Stomach (tissue), 9 donors: ENCODE measurements around the gene TRPM3. TPM values are rescaled to one million over a fixed set of nuclear protein-coding genes. Genes with fewer than 3 reads are reported as not detected.

ENCODE experiments used
- DNase-seq, 2 donors: peaks; one replicate each; pipeline versions ENCODE4 v3.0.0 to v3.0.0-alpha.2; 2013 to 2019
- H3K27ac ChIP-seq, 5 donors: fragments of 200-600 bp in 4 of 5; sonication (generic) in 4 of 5; one replicate each; pipeline ENCODE4 v1.5.1; 2013 to 2019; ENCODE audit warnings: mild to moderate bottlenecking in 1 of 5, moderate library complexity in 1 of 5
- H3K27me3 ChIP-seq, 3 donors: fragments of 200-600 bp; sonication (generic); one replicate each; pipeline ENCODE4 v1.5.1; 2017 to 2019; ENCODE audit warnings: mixed run types in 1 of 3
- H3K36me3 ChIP-seq, 4 donors: fragments of 200-600 bp; sonication (generic); 1 replicate in 3 of 4; 2 replicates in 1 of 4; pipeline ENCODE4 v1.5.1; 2016 to 2019
- H3K4me1 ChIP-seq, 4 donors: fragments of 200-600 bp; sonication (generic); one replicate each; pipeline ENCODE4 v1.5.1; 2016 to 2019
- H3K4me3 ChIP-seq, 4 donors: fragments of 200-600 bp; sonication (generic) in 3 of 4; one replicate each; pipeline ENCODE4 v1.5.1; 2016 to 2019; ENCODE audit warnings: mild to moderate bottlenecking in 1 of 4
- H3K9me3 ChIP-seq, 4 donors: fragments of 200-600 bp; sonication (generic); one replicate each; pipeline ENCODE4 v1.5.1; 2016 to 2019
- EP300 ChIP-seq: sonication (generic); formaldehyde crosslinking; IDR thresholded peaks from one replicate; pipeline ENCODE4 v1.6.1; 2017; ENCODE audit warnings: antibody characterized with exemption
- POLR2A ChIP-seq, 4 donors: fragments of 450-650 bp; IDR thresholded peaks; one replicate each; pipeline ENCODE4 v1.6.1; 2016; ENCODE audit warnings: antibody characterized with exemption in 4 of 4, control low read depth in 2 of 4, mild to moderate bottlenecking in 1 of 4, moderate library complexity in 1 of 4
- POLR2AphosphoS5 ChIP-seq, 3 donors: sonication (generic); formaldehyde crosslinking; IDR thresholded peaks; one replicate each; pipeline ENCODE4 v1.6.1; 2016; ENCODE audit warnings: antibody characterized with exemption in 3 of 3
- WGBS, 5 donors: extraction: QIAGEN DNeasy Blood & Tissue Kit in 3 of 5; methylation state at CpG; one replicate each; pipeline versions ENCODE4 v1.1.5 to v1.1.7; 2013 to 2018; 5-methylcytosine and 5-hydroxymethylcytosine counted together
- intact Hi-C: fragments of 100-400 bp; cut with DNase I; formaldehyde crosslinking; loops from one replicate; pipeline ENCODE4 v1.15.1; 2023; ENCODE audit warnings: low total_unique reads
- polyA plus RNA-seq, 3 donors: library from polyadenylated mRNA; stranded (reverse); fragments of 200-250 nt; gene quantifications; one replicate each; pipeline ENCODE4 v1.2.3, GENCODE V29; 2013
- total RNA-seq, 5 donors: library from RNA; depleted of rRNA; stranded (reverse); fragments of >200 nt; gene quantifications; one replicate each; pipeline versions ENCODE4 v1.1.0 to v1.2.3, GENCODE V29; 2014 to 2016
- TF ChIP-seq, protein P1 (sequence below), 7 experiments: fragments of 450-650 bp in 4 of 7; fragments of 200-600 bp in 3 of 7; sonication (generic) in 3 of 7; IDR thresholded peaks; one replicate each; pipeline ENCODE4 v1.5.1; 2016 to 2019; ENCODE audit warnings: antibody characterized with exemption in 7 of 7, control low read depth in 2 of 7, mild to moderate bottlenecking in 1 of 7
- donor health status: healthy with polysubstance abuse.
- donor health status: Bipolar disorder and iron deficiency.
- donor health status: healthy.

TRPM3 gene
- total and polyA plus RNA-seq, 8 donors: 0.03 to 6.2 (median 1.5) TPM

DNA sequence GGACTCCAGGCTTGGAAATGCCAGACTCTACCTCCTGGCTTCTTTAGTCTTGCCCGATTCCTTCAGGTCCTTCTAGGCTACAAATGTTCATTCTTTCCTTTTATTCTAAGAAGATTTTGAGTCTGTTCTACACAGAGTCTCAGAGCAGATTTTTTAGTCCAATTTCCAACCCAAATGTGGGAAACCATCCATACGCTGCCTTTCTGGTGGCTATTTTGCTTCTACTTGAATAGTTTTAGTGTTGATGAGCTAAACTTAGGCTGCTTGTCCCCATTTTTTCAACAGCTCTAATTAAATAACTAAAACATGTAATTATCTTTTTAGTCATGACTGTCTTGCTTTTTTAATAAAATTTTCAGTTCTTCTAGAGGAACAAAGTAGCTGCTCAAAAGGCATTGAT lies 594.5 kb downstream of the TRPM3 start:
- Histone ChIP-seq H3K9me3 (peaks cover 0 to 4% (median 0%) of the 10 kb centered on the region in 4 donors), H3K4me1 (no peaks in the 10 kb centered on the region), H3K27ac (no peak overlapping the region), H3K4me3 (no peak overlapping the region), H3K36me3 (no peaks in the 10 kb centered on the region), H3K27me3 (no peaks in the 10 kb centered on the region)
- WGBS, 5 donors: 91 to 100% (median 93%) methylated on average over 2 of the region's 2 CpGs
- DNase-seq: no peak
- TF ChIP-seq, protein P1, sequence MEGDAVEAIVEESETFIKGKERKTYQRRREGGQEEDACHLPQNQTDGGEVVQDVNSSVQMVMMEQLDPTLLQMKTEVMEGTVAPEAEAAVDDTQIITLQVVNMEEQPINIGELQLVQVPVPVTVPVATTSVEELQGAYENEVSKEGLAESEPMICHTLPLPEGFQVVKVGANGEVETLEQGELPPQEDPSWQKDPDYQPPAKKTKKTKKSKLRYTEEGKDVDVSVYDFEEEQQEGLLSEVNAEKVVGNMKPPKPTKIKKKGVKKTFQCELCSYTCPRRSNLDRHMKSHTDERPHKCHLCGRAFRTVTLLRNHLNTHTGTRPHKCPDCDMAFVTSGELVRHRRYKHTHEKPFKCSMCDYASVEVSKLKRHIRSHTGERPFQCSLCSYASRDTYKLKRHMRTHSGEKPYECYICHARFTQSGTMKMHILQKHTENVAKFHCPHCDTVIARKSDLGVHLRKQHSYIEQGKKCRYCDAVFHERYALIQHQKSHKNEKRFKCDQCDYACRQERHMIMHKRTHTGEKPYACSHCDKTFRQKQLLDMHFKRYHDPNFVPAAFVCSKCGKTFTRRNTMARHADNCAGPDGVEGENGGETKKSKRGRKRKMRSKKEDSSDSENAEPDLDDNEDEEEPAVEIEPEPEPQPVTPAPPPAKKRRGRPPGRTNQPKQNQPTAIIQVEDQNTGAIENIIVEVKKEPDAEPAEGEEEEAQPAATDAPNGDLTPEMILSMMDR (IDR thresholded peaks at IDR 0.05): no peak
- no peak for TF ChIP-seq POLR2AphosphoS5 (IDR thresholded peaks at IDR 0.05)
- TF ChIP-seq EP300: no peak
- no peak for TF ChIP-seq POLR2A (IDR thresholded peaks at IDR 0.05)
- intact Hi-C loops: no loop called here

DNA sequence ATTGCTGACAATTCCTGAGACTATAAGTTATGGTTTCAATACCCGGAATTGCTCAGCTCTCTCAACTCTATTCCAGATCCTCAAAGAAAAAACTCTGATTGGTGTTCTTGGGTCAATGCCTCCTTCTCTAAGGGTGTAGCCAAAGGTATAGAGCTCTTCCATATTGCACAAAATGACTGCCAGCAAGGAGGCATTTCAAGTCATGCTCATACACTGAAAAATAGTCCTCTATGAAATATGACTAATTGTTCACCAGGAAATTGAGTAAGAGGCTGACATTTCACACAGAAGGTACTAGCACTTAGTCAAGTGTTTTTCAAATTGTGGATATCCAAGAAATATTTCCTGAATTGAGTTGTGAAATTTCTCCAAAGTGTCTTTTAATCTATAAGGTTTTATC lies 595.9 kb downstream of the TRPM3 start:
- TF ChIP-seq EP300: no peak
- TF ChIP-seq, protein P1 (IDR thresholded peaks at IDR 0.05): no peak
- no peak for TF ChIP-seq POLR2A (IDR thresholded peaks at IDR 0.05)
- TF ChIP-seq POLR2AphosphoS5 (IDR thresholded peaks at IDR 0.05): no peak
- no peaks in the 10 kb centered on the region for H3K4me1 ChIP-seq
- no peak overlapping the region for H3K4me3 ChIP-seq
- DNase-seq: no peak
- no peaks in the 10 kb centered on the region for H3K27me3 ChIP-seq
- peaks cover 0 to 4% (median 0%) of the 10 kb centered on the region in 4 donors for H3K9me3 ChIP-seq
- WGBS, 5 donors: 83 to 100% (median 91%) methylated on average over 1 of the region's 1 CpG
- intact Hi-C loops: no loop called here
- no peak overlapping the region for H3K27ac ChIP-seq
- H3K36me3 ChIP-seq: no peaks in the 10 kb centered on the region

DNA sequence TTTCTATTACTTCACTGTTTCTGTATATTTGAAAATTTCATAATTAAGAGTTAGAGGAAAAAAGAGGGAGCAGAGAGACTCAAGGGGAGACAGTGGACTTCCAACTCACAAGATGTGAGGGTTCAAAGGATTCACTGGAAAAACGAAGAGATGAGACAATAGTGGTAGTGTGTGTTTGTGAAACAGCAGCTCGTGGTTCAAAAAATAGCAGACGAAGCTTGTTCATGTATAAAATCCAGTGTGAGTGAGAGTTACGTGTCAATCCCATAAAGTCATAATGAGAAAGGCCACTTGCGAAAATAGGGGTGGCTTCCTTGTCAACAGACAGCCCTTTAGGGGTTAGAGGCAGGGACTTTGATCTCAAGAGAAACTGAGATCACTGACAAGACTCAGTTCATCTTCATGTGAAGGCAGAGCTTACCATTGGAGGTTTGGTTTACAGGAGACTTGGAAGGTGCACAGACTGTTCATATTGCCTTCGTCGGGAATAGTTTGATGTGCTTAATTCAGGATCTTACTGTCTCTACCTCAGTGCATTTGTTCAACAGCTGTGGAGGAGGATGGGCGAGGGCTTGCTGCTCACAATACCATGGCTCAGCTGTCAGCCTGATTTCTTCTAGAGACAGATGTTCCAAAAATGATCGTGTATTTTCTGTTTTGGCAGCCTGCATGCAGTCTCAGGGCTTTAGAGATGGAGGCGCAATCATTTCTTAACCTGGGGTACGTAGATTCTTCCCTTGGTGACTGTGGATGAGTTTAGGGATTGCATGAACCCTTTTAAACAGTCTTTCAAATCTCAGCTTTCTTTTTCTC lies 601.3 kb downstream of the TRPM3 start:
- Histone ChIP-seq H3K27me3 (no peaks in the 10 kb centered on the region), H3K36me3 (no peaks in the 10 kb centered on the region), H3K9me3 (peaks cover 0 to 4% (median 0%) of the 10 kb centered on the region in 4 donors), H3K4me1 (no peaks in the 10 kb centered on the region), H3K27ac (no peak overlapping the region), H3K4me3 (no peak overlapping the region)
- WGBS, 5 donors: 70 to 80% (median 75%) methylated on average over 11 of the region's 11 CpGs
- intact Hi-C loops: no loop called here
- no peak for DNase-seq
- TF ChIP-seq POLR2A (IDR thresholded peaks at IDR 0.05): no peak
- TF ChIP-seq, protein P1 (IDR thresholded peaks at IDR 0.05): no peak
- TF ChIP-seq EP300: no peak
- TF ChIP-seq POLR2AphosphoS5 (IDR thresholded peaks at IDR 0.05): no peak

DNA sequence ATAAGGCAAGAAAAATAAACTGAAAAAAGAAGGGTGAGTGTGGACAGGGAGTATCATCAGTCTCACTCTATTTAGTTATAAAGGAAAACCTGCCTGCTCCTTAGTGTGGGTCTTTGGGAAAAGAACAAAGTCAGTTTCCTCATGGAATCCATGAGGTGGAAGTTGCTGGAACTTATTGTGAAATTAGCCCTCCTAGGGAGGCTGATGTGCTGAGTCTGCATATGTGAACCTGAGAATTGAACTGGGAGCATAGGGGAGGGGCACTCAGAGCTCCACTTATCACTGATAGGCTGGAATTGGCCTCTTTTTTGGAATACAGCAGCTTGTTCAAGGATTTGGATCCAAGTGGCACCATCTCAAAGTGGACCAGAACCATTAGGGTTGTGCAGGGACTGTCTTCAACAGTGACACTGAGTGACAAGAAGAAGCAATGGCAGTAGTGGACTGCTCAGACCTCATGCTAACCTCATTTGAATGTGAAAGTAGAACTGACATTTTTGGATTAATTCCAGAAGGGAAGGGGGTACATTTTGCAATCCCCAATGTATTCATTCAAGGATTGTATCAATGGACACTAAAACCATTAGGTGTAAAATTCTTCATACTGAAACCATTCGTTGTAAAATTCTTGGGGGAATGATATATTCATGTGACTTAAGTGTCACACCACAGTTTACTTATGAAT lies 603.4 kb downstream of the TRPM3 start:
- intact Hi-C loops: no loop called here
- 76 to 100% (median 88%) methylated on average over 1 of the region's 1 CpG for WGBS, 5 donors
- Histone ChIP-seq H3K36me3 (no peaks in the 10 kb centered on the region), H3K27ac (no peak overlapping the region), H3K27me3 (no peaks in the 10 kb centered on the region), H3K9me3 (no peaks in the 10 kb centered on the region), H3K4me3 (no peak overlapping the region), H3K4me1 (no peaks in the 10 kb centered on the region)
- DNase-seq: no peak
- TF ChIP-seq EP300: no peak
- no peak for TF ChIP-seq POLR2A (IDR thresholded peaks at IDR 0.05)
- TF ChIP-seq POLR2AphosphoS5 (IDR thresholded peaks at IDR 0.05): no peak
- TF ChIP-seq, protein P1 (IDR thresholded peaks at IDR 0.05): no peak
